AG08395 (cell line): ENCODE measurements around the gene OR6K2.
"Not testable (repeated sequence)": the region's sequence is repeated elsewhere in the genome, so short reads cannot be mapped to it uniquely, and the experiment has no call there.

Source experiments
- DNase-seq: peaks from one replicate; pipeline ENCODE4 v3.0.0; 2012; ENCODE audit warnings: mixed read lengths, low spot score

The OR6K2 gene

GRCh38 chr1:158700552-158700951 is at the start of gene OR6K2:
Gene OR6K2 (minus strand): TSS chr1:158700652. CDS start chr1:158700652, 0 bp downstream.
- no peak for DNase-seq

- no peak for DNase-seq
Observed at GRCh38 chr1:158735848-158736247, 35.4 kb upstream of the OR6K2 start.

GRCh38 chr1:158732524-158732923 is 32.1 kb upstream of the OR6K2 start:
- no peak for DNase-seq

GRCh38 chr1:158731707-158732106 is 31.3 kb upstream of the OR6K2 start:
- no peak for DNase-seq

- no peak for DNase-seq
Observed at GRCh38 chr1:158730453-158730852, 30.0 kb upstream of the OR6K2 start.

- DNase-seq: no peak
Observed at GRCh38 chr1:158728510-158729225, 28.2 kb upstream of the OR6K2 start.

GRCh38 chr1:158724442-158724841 is 24.0 kb upstream of the OR6K2 start:
- no peak for DNase-seq

GRCh38 chr1:158720620-158721019 is 20.2 kb upstream of the OR6K2 start, which contains the start of gene OR6K3:
Gene OR6K3 (minus strand): TSS chr1:158720720. CDS start chr1:158718115, 2,605 bp downstream.
- no peak for DNase-seq

- no peak for DNase-seq
Observed at GRCh38 chr1:158719664-158720063, 19.2 kb upstream of the OR6K2 start.

GRCh38 chr1:158717344-158717743 is 16.9 kb upstream of the OR6K2 start:
- no peak for DNase-seq

GRCh38 chr1:158716335-158716734 is 15.9 kb upstream of the OR6K2 start:
- no peak for DNase-seq

GRCh38 chr1:158714754-158715153 is 14.3 kb upstream of the OR6K2 start:
- DNase-seq: no peak

GRCh38 chr1:158711098-158711497 is 10.6 kb upstream of the OR6K2 start:
- DNase-seq: no peak

- DNase-seq: no peak
Observed at GRCh38 chr1:158706096-158706495, 5.6 kb upstream of the OR6K2 start.

GRCh38 chr1:158694596-158694995 is 5.9 kb downstream of the OR6K2 start:
- no peak for DNase-seq

GRCh38 chr1:158692356-158692755 is 8.1 kb downstream of the OR6K2 start:
- DNase-seq: no peak

GRCh38 chr1:158691907-158692306 is 8.5 kb downstream of the OR6K2 start:
- DNase-seq: no peak

GRCh38 chr1:158691149-158691548 is 9.3 kb downstream of the OR6K2 start:
- DNase-seq: not testable (repeated sequence)

- no peak for DNase-seq
Observed at GRCh38 chr1:158689875-158690274, 10.6 kb downstream of the OR6K2 start.

- DNase-seq: no peak
Observed at GRCh38 chr1:158689110-158689509, 11.3 kb downstream of the OR6K2 start.

GRCh38 chr1:158688343-158688742 is 12.1 kb downstream of the OR6K2 start:
- not testable (repeated sequence) for DNase-seq

GRCh38 chr1:158687037-158687436 is 13.4 kb downstream of the OR6K2 start:
- DNase-seq: no peak

- DNase-seq: no peak
Observed at GRCh38 chr1:158686111-158687009, 14.1 kb downstream of the OR6K2 start, which contains the start of gene SPTA1. Gene SPTA1 (minus strand): TSS chr1:158686715. CDS start chr1:158686517, 198 bp downstream.
